GM23248 (cell line): ENCODE measurements around the gene CD7.

Experiments used
- EZH2 ChIP-seq: fragments of 200-600 bp; sonication (generic); IDR thresholded peaks from 2 replicates; pipeline ENCODE4 v1.6.1; 2018; ENCODE audit warnings: antibody characterized with exemption, mild to moderate bottlenecking; ENCODE audit not compliant: insufficient read depth, poor library complexity, severe bottlenecking
- EZH2phosphoT487 ChIP-seq: fragments of 200-600 bp; sonication (generic); IDR thresholded peaks from 2 replicates; pipeline ENCODE4 v1.6.1; 2018; ENCODE audit warnings: antibody characterized with exemption, moderate library complexity, mild to moderate bottlenecking, low read depth; ENCODE audit not compliant: insufficient read depth

DNA sequence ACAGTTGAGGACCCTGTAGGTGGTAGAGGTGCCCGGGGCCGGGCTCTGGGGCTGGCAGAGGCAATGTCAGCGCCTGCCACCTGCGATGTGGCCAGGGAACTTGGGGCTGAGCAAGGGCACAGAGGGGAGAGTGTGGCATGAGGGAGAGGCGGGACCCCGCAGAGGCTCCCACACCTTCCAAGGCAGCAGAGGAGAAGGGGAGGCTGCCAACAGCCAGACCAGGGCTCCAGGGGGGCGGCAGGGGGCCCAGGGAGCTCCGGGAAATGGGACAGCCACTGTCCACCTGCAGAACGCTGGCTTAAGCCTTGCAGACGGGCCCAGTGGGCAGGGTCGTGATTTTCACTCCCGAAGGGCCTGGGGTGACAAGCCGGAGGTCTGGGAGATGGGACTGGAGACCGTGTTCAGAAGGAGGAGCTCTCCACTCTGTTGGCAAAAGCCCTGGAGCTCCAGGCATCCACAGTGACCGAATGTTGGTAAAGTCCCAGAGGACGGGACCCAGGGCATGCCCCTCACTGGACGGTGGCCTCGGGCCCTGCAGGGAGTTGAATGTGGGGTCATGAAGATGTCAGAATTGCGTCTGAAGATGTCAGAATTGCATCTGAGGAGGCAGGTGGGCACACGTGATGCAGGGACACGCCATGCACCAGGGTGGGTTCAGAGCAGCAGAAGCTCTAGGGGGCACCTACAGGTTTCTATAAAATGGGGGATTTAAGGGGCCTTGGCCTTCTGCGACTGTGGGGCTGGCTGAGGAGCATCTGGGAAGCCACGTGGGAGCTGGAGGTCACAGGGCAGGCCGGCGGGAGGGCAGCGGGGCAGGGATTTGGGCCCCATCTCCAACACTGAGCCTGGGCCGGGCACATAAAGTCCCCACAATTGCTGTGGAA lies 18.6 kb downstream of the CD7 start:
- TF ChIP-seq EZH2phosphoT487: no peak
- TF ChIP-seq EZH2: no peak
